Ovary (tissue), 9 donors: ENCODE results near the gene LRRC46. TPM values are rescaled to one million over a fixed set of nuclear protein-coding genes. Genes with fewer than 3 reads are reported as not detected.

Experiments
- DNase-seq, 5 donors: peaks; one replicate each; pipeline ENCODE4 v3.0.0-alpha.2; 2019 to 2020
- H3K27ac ChIP-seq, 2 donors: fragments of 200-600 bp; one replicate each; pipeline versions ENCODE4 v1.5.1 to v1.8.0; 2019 to 2022
- H3K27me3 ChIP-seq: fragments of 200-600 bp; one replicate; pipeline ENCODE4 v1.8.0; 2022
- H3K36me3 ChIP-seq: fragments of 200-600 bp; sonication (generic); one replicate; pipeline ENCODE4 v1.5.1; 2019
- H3K4me1 ChIP-seq: one replicate; pipeline ENCODE4 v1.8.1; 2013; ENCODE audit warnings: mild to moderate bottlenecking, moderate library complexity; ENCODE audit not compliant: insufficient read depth
- H3K4me3 ChIP-seq: fragments of 200-600 bp; sonication (generic); one replicate; pipeline ENCODE4 v1.5.1; 2017
- H3K9me3 ChIP-seq, 2 donors: fragments of 200-600 bp in 1 of 2; sonication (generic) in 1 of 2; one replicate each; pipeline versions ENCODE4 v1.5.1 to v1.8.1; 2013 to 2019; ENCODE audit warnings: mild to moderate bottlenecking in 1 of 2, moderate library complexity in 1 of 2
- CTCF ChIP-seq, 3 donors: fragments of 450-650 bp in 2 of 3; fragments of 200-600 bp in 1 of 3; IDR thresholded peaks; one replicate each; pipeline versions ENCODE4 v1.5.1 to v1.8.0; 2016 to 2022; ENCODE audit warnings: antibody characterized with exemption in 3 of 3, mild to moderate bottlenecking in 1 of 3
- EP300 ChIP-seq: sonication (generic); formaldehyde crosslinking; IDR thresholded peaks from one replicate; pipeline ENCODE4 v1.6.1; 2017; ENCODE audit warnings: antibody characterized with exemption
- POLR2A ChIP-seq: fragments of 450-650 bp; IDR thresholded peaks from one replicate; pipeline ENCODE4 v1.6.1; 2017; ENCODE audit warnings: antibody characterized with exemption, mild to moderate bottlenecking, moderate library complexity
- WGBS, 3 donors: extraction: QIAGEN DNeasy Blood & Tissue Kit in 1 of 3; methylation state at CpG; one replicate each; pipeline versions ENCODE4 v1.1.5 to v1.1.7; 2013 to 2017; 5-methylcytosine and 5-hydroxymethylcytosine counted together
- intact Hi-C, 4 donors: fragments of 100-400 bp; cut with DNase I; formaldehyde crosslinking; loops; one replicate each; pipeline versions ENCODE4 v1.11.0 to v1.15.1; 2022 to 2023
- polyA plus RNA-seq, 2 donors: library from polyadenylated mRNA; stranded (reverse); fragments of 200-250 nt in 1 of 2; fragments of 350-450 nt in 1 of 2; fragmentation: Illumina TruSeq in 1 of 2; extraction: RNeasy Lipid Tissue Mini Kit (QIAGEN cat#74804) in 1 of 2; gene quantifications; one replicate each; pipeline ENCODE4 v1.2.3, GENCODE V29; 2013 to 2014
- total RNA-seq, 7 donors: library from RNA; depleted of rRNA in 2 of 7; stranded (reverse); fragments of >200 nt in 2 of 7; fragmentation: NEBNext Ultra II Directional in 3 of 7; extraction: Animal tissue kit (Norgen Biotek cat#: 25700) in 3 of 7; gene quantifications; one replicate each; pipeline versions ENCODE4 v1.1.0 to v1.2.4, GENCODE V29; 2016 to 2023
- donor health status: DM: no; HTN: no; CAD: no; lungs with moderate emphysema.
- donor health status: DM: no; HTN: no; CAD: no.
- donor health status: Bipolar disorder and iron deficiency.
- donor health status: DM: yes; HTN: yes; CAD: no.
- donor health status: DM: no; HTN: no; CAD: no.
- donor health status: DM: yes; HTN: yes; CAD: no.

The LRRC46 gene
- total and polyA plus RNA-seq, 9 donors: 0.31 to 17.1 (median 1.2) TPM

- 88 to 94% (median 92%) methylated on average over 21 of the region's 21 CpGs for WGBS, 3 donors
- Histone ChIP-seq H3K27me3 (no peaks in the 10 kb centered on the region), H3K36me3 (no peaks in the 10 kb centered on the region), H3K4me1 (no peaks in the 10 kb centered on the region), H3K4me3 (no peak overlapping the region), H3K9me3 (no peaks in the 10 kb centered on the region), H3K27ac (no peak overlapping the region)
- peak in 1 of 5 donors; percentile 23 for DNase-seq
- intact Hi-C loops: no loop called here
- no peak for TF ChIP-seq POLR2A
- no peak for TF ChIP-seq EP300
- TF ChIP-seq CTCF (IDR thresholded peaks at IDR 0.05): no peak
Measured at GRCh38 chr17:47815106-47815918, 16.2 kb upstream of the LRRC46 start.

- DNase-seq: peak in 1 of 5 donors; percentile 29
- intact Hi-C loops: no loop called here
- TF ChIP-seq EP300 (no peak), POLR2A (no peak), CTCF (IDR thresholded peaks at IDR 0.05) (no peak)
- H3K4me1 ChIP-seq: peaks cover 6% of the 10 kb centered on the region
- H3K27ac ChIP-seq: no peak overlapping the region
- WGBS, 3 donors: 87 to 91% (median 89%) methylated on average over 21 of the region's 21 CpGs
- H3K27me3 ChIP-seq: no peaks in the 10 kb centered on the region
- no peaks in the 10 kb centered on the region for H3K36me3 ChIP-seq
- no peak overlapping the region for H3K4me3 ChIP-seq
- H3K9me3 ChIP-seq: no peaks in the 10 kb centered on the region
Measured at GRCh38 chr17:47816111-47816735, 15.2 kb upstream of the LRRC46 start.

GRCh38 chr17:47816947-47817346 is 14.5 kb upstream of the LRRC46 start:
- DNase-seq: peak in 1 of 5 donors; percentile 17
- H3K4me3 ChIP-seq: no peak overlapping the region
- no peak overlapping the region for H3K27ac ChIP-seq
- whole genome bisulfite sequencing, 3 donors: 94 to 97% (median 95%) methylated on average over 10 of the region's 10 CpGs
- H3K4me1 ChIP-seq: peaks cover 6% of the 10 kb centered on the region
- TF ChIP-seq CTCF (IDR thresholded peaks at IDR 0.05) (no peak), POLR2A (no peak), EP300 (no peak)
- no peaks in the 10 kb centered on the region for H3K27me3 ChIP-seq
- no peaks in the 10 kb centered on the region for H3K36me3 ChIP-seq
- no peaks in the 10 kb centered on the region for H3K9me3 ChIP-seq
- intact Hi-C loops: no loop called here

GRCh38 chr17:47818002-47818695 is 13.3 kb upstream of the LRRC46 start:
- H3K4me1 ChIP-seq: peaks cover 9% of the 10 kb centered on the region
- intact Hi-C loops: no loop called here
- TF ChIP-seq CTCF (IDR thresholded peaks at IDR 0.05): no peak
- no peak for TF ChIP-seq EP300
- no peak for TF ChIP-seq POLR2A
- no peaks in the 10 kb centered on the region for H3K9me3 ChIP-seq
- WGBS, 3 donors: 86 to 88% (median 87%) methylated on average over 10 to 11 of the region's 11 CpGs
- no peak overlapping the region for H3K4me3 ChIP-seq
- no peaks in the 10 kb centered on the region for H3K27me3 ChIP-seq
- H3K36me3 ChIP-seq: no peaks in the 10 kb centered on the region
- DNase-seq: peak in 2 of 5 donors; percentile 13 to 23
- no peak overlapping the region for H3K27ac ChIP-seq
